ENCODE data around the gene HNRNPR.

Gene HNRNPR

GRCh38 chr1:23290836-23291565 lies 53.1 kb downstream of the HNRNPR start:
- TF ChIP-seq REST (IDR thresholded peaks at IDR 0.05; ENCODE audit: insufficient read depth in 1 of 2, low read depth in 2 of 2, low read length in 2 of 2), result no peak
- no peak for TF ChIP-seq POLR2AphosphoS5 (IDR thresholded peaks at IDR 0.05; ENCODE audit: low read depth, low read length)
- TF ChIP-seq SIN3A (IDR thresholded peaks at IDR 0.05; ENCODE audit: borderline replicate concordance, insufficient read depth, low read length), result no peak
- no peak for TF ChIP-seq FOXP2 (optimal IDR thresholded peaks at IDR 0.05; ENCODE audit: borderline replicate concordance, extremely low read depth, extremely low read length, insufficient read depth)
- no peak for TF ChIP-seq TAF1 (IDR thresholded peaks at IDR 0.05; ENCODE audit: borderline replicate concordance, insufficient read depth, low read length)

- no peak for TF ChIP-seq REST (IDR thresholded peaks at IDR 0.05; ENCODE audit: insufficient read depth in 1 of 2, low read depth in 2 of 2, low read length in 2 of 2)
- TF ChIP-seq SIN3A (IDR thresholded peaks at IDR 0.05; ENCODE audit: borderline replicate concordance, insufficient read depth, low read length), result no peak
- no peak for TF ChIP-seq POLR2AphosphoS5 (IDR thresholded peaks at IDR 0.05; ENCODE audit: low read depth, low read length)
- no peak for TF ChIP-seq TAF1 (IDR thresholded peaks at IDR 0.05; ENCODE audit: borderline replicate concordance, insufficient read depth, low read length)
- TF ChIP-seq FOXP2 (optimal IDR thresholded peaks at IDR 0.05; ENCODE audit: borderline replicate concordance, extremely low read depth, extremely low read length, insufficient read depth), result no peak
Observed at GRCh38 chr1:23288671-23289070, 55.4 kb downstream of the HNRNPR start.

- TF ChIP-seq TAF1 (IDR thresholded peaks at IDR 0.05; ENCODE audit: borderline replicate concordance, insufficient read depth, low read length) (no peak), FOXP2 (optimal IDR thresholded peaks at IDR 0.05; ENCODE audit: borderline replicate concordance, extremely low read depth, extremely low read length, insufficient read depth) (no peak), REST (IDR thresholded peaks at IDR 0.05; ENCODE audit: insufficient read depth in 1 of 2, low read depth in 2 of 2, low read length in 2 of 2) (no peak), POLR2AphosphoS5 (IDR thresholded peaks at IDR 0.05; ENCODE audit: low read depth, low read length) (no peak), SIN3A (IDR thresholded peaks at IDR 0.05; ENCODE audit: borderline replicate concordance, insufficient read depth, low read length) (no peak)
Observed at GRCh38 chr1:23288201-23288600, 55.9 kb downstream of the HNRNPR start.

- TF ChIP-seq POLR2AphosphoS5 (IDR thresholded peaks at IDR 0.05; ENCODE audit: low read depth, low read length) (no peak), REST (IDR thresholded peaks at IDR 0.05; ENCODE audit: insufficient read depth in 1 of 2, low read depth in 2 of 2, low read length in 2 of 2) (no peak), SIN3A (IDR thresholded peaks at IDR 0.05; ENCODE audit: borderline replicate concordance, insufficient read depth, low read length) (no peak), FOXP2 (optimal IDR thresholded peaks at IDR 0.05; ENCODE audit: borderline replicate concordance, extremely low read depth, extremely low read length, insufficient read depth) (no peak), TAF1 (IDR thresholded peaks at IDR 0.05; ENCODE audit: borderline replicate concordance, insufficient read depth, low read length) (no peak)
Observed at GRCh38 chr1:23286401-23286800, 57.7 kb downstream of the HNRNPR start.

All from PFSK-1 (cell line).